B cell (primary cell): ENCODE measurements around the gene SOCS3. TPM values are rescaled to one million over a fixed set of nuclear protein-coding genes. Genes with fewer than 3 reads are reported as not detected.

Experiments
- ATAC-seq: fragments of 200-7000 bp; cut with Tn5 transposase; one replicate; pipeline ENCODE4 v1.10.0; 2021; ENCODE audit warnings: low read depth, mild to moderate bottlenecking, moderate number of reproducible peaks, moderate library complexity
- CTCF ChIA-PET: fragments of 350-600 bp; sonication (Branson Sonifier 250); formaldehyde crosslinking; loops from one replicate; lab custom pipeline; 2021; ENCODE audit warnings: antibody characterized with exemption, inconsistent platforms; lab: Charles Lee
- POLR2A ChIA-PET: fragments of 350-600 bp; sonication (Branson Sonifier 250); formaldehyde crosslinking; loops from one replicate; lab custom pipeline; 2021; ENCODE audit warnings: antibody characterized with exemption; lab: Charles Lee
- DNase-seq: peaks from one replicate; pipeline ENCODE4 v3.0.0; 2013
- H2AFZ ChIP-seq: 2 replicates; pipeline ENCODE4 v1.6.1; 2012; ENCODE audit warnings: mild to moderate bottlenecking, low read depth, low read length; ENCODE audit not compliant: insufficient read depth, poor library complexity, severe bottlenecking
- H3K27ac ChIP-seq, 2 donors: 1 replicate in 1 of 2; 2 replicates in 1 of 2; pipeline ENCODE4 v1.5.1; 2012 to 2013; ENCODE audit warnings: low read length in 2 of 2, mild to moderate bottlenecking in 2 of 2, moderate library complexity in 1 of 2
- H3K27me3 ChIP-seq, 4 experiments: fragments of 200-600 bp in 1 of 4; sonication (generic) in 1 of 4; replicated peaks in 1 of 4; 1 replicate in 2 of 4; 2 replicates in 2 of 4; pipeline versions ENCODE4 v1.6.1 to v1.7.0; 2013 to 2016; ENCODE audit warnings: low read length in 3 of 4, mild to moderate bottlenecking in 2 of 4, mixed read lengths in 1 of 4, moderate library complexity in 1 of 4; ENCODE audit not compliant: insufficient read depth in 4 of 4, control insufficient read depth in 3 of 4; ENCODE audit errors: control extremely low read depth in 1 of 4
- H3K36me3 ChIP-seq, 2 experiments: replicated peaks in 1 of 2; 1 replicate in 1 of 2; 2 replicates in 1 of 2; pipeline versions ENCODE4 v1.6.1 to v1.7.1; 2013; ENCODE audit warnings: low read length in 1 of 2; ENCODE audit not compliant: insufficient read depth in 2 of 2, control insufficient read depth in 1 of 2; ENCODE audit errors: control extremely low read depth in 1 of 2, extremely low read depth in 1 of 2
- H3K4me1 ChIP-seq, 2 donors: fragments of 200-600 bp in 1 of 2; sonication (generic) in 1 of 2; 1 replicate in 1 of 2; 2 replicates in 1 of 2; pipeline versions ENCODE4 v1.5.1 to v1.6.1; 2013 to 2017; ENCODE audit warnings: low read length in 2 of 2; ENCODE audit not compliant: control insufficient read depth in 2 of 2, insufficient read depth in 2 of 2
- H3K4me2 ChIP-seq: replicated peaks from 2 replicates; pipeline ENCODE3; 2012; ENCODE audit warnings: mild to moderate bottlenecking, low read depth, low read length; ENCODE audit not compliant: poor library complexity, severe bottlenecking
- H3K4me3 ChIP-seq, 5 experiments: fragments of 200-600 bp in 1 of 5; sonication (generic) in 1 of 5; 1 replicate in 3 of 5; 2 replicates in 2 of 5; pipeline versions ENCODE4 v1.5.1 to v1.7.0; 2011 to 2016; ENCODE audit warnings: low read length in 4 of 5, mild to moderate bottlenecking in 4 of 5, low read depth in 2 of 5, control low read depth in 1 of 5, moderate library complexity in 1 of 5; ENCODE audit not compliant: insufficient read depth in 1 of 5; ENCODE audit errors: control extremely low read depth in 1 of 5, extremely low read depth in 1 of 5
- H3K79me2 ChIP-seq: fragments of 200-600 bp; sonication (generic); one replicate; pipeline ENCODE4 v1.6.0; 2016; ENCODE audit warnings: low read length; ENCODE audit not compliant: control insufficient read depth, insufficient read depth
- H3K9ac ChIP-seq: fragments of 200-600 bp; sonication (generic); 2 replicates; pipeline ENCODE4 v1.6.1; 2017; ENCODE audit warnings: mild to moderate bottlenecking, low read length, moderate library complexity
- H3K9me3 ChIP-seq, 3 donors: one replicate each; pipeline versions ENCODE4 v1.6.1 to v1.7.1; 2013; ENCODE audit warnings: low read length in 2 of 3; ENCODE audit not compliant: control insufficient read depth in 2 of 3, insufficient read depth in 1 of 3; ENCODE audit errors: control extremely low read depth in 1 of 3
- H4K20me1 ChIP-seq: 2 replicates; pipeline ENCODE4 v1.6.0; 2012; ENCODE audit warnings: mild to moderate bottlenecking, low read length; ENCODE audit not compliant: insufficient read depth, control insufficient read depth, poor library complexity, severe bottlenecking
- H3K27ac Mint-ChIP-seq: one replicate; pipeline ENCODE4 v1.8.0; 2021; ENCODE audit warnings: mixed read lengths
- H3K27me3 Mint-ChIP-seq: one replicate; pipeline ENCODE4 v1.8.0; 2021; ENCODE audit warnings: mixed read lengths
- H3K4me1 Mint-ChIP-seq: one replicate; pipeline ENCODE4 v1.8.0; 2021; ENCODE audit warnings: mixed read lengths
- H3K4me3 Mint-ChIP-seq: one replicate; pipeline ENCODE4 v1.8.0; 2021; ENCODE audit warnings: mixed read lengths
- H3K9me3 Mint-ChIP-seq: one replicate; pipeline ENCODE4 v1.8.0; 2022; ENCODE audit warnings: mixed read lengths; ENCODE audit not compliant: insufficient read depth
- EZH2 ChIP-seq: IDR thresholded peaks from 2 replicates; pipeline ENCODE4 v1.6.1; 2012; ENCODE audit warnings: borderline replicate concordance, low read depth, mild to moderate bottlenecking, moderate library complexity, low read length; ENCODE audit not compliant: insufficient read depth, poor library complexity, severe bottlenecking
- WGBS: methylation state at CpG from one replicate; pipeline ENCODE4 v1.1.5; 2013; ENCODE audit warnings: missing lambda C conversion rate; ENCODE audit not compliant: insufficient coverage; 5-methylcytosine and 5-hydroxymethylcytosine counted together
- intact Hi-C: fragments of 100-400 bp; cut with micrococcal nuclease; formaldehyde crosslinking; loops from one replicate; pipeline ENCODE4 v1.10.0; 2022
- polyA plus RNA-seq: library from polyadenylated mRNA; depleted of rRNA; stranded (reverse); fragments of >200 nt; gene quantifications from 2 replicates; pipeline ENCODE4 v1.2.3, GENCODE V29; 2012
- total RNA-seq, 2 donors: library from RNA; stranded (reverse); fragments of 120-200 nt in 1 of 2; gene quantifications; 1 replicate in 1 of 2; 2 replicates in 1 of 2; pipeline versions ENCODE4 v1.2.3 to v1.2.4, GENCODE V29; 2013 to 2022
- TF ChIP-seq, protein P1 (sequence below): fragments of 200-600 bp; IDR thresholded peaks from one replicate; pipeline ENCODE4 v1.8.0; 2022; ENCODE audit warnings: antibody characterized with exemption, mild to moderate bottlenecking

SOCS3 gene
- total and polyA plus RNA-seq, 2 donors (not counting 1 experiment from before 2014, with no cell fraction given) = 41.8 to 67.6 TPM

- DNase-seq (no peak), ATAC-seq (no peak)
- TF ChIP-seq, protein P1, sequence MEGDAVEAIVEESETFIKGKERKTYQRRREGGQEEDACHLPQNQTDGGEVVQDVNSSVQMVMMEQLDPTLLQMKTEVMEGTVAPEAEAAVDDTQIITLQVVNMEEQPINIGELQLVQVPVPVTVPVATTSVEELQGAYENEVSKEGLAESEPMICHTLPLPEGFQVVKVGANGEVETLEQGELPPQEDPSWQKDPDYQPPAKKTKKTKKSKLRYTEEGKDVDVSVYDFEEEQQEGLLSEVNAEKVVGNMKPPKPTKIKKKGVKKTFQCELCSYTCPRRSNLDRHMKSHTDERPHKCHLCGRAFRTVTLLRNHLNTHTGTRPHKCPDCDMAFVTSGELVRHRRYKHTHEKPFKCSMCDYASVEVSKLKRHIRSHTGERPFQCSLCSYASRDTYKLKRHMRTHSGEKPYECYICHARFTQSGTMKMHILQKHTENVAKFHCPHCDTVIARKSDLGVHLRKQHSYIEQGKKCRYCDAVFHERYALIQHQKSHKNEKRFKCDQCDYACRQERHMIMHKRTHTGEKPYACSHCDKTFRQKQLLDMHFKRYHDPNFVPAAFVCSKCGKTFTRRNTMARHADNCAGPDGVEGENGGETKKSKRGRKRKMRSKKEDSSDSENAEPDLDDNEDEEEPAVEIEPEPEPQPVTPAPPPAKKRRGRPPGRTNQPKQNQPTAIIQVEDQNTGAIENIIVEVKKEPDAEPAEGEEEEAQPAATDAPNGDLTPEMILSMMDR = no peak
- Mint-ChIP-seq H3K4me3 (no peak overlapping the region), H3K9me3 (no peaks in the 10 kb centered on the region), H3K4me1 (no peaks in the 10 kb centered on the region), H3K27ac (no peak overlapping the region), H3K27me3 (no peaks in the 10 kb centered on the region)
- Histone ChIP-seq H3K9me3 (no peaks in the 10 kb centered on the region), H3K4me1 (no peaks in the 10 kb centered on the region), H3K9ac (no peak overlapping the region), H3K4me2 (no peak overlapping the region), H4K20me1 (peaks cover 57% of the 10 kb centered on the region), H3K27ac (no peak overlapping the region), H3K4me3 (no peak overlapping the region), H3K27me3 (no peaks in the 10 kb centered on the region), H3K79me2 (peaks cover 84% of the 10 kb centered on the region), H2AFZ (no peak overlapping the region), H3K36me3 (peaks cover 0 to 84% of the 10 kb centered on the region in 2 experiments)
- POLR2A ChIA-PET = no interaction called here
- intact Hi-C loops = no loop called here
- WGBS = 73% methylated on average over 7 of the region's 8 CpGs
- CTCF ChIA-PET = no interaction called here
Measured at GRCh38 chr17:78401891-78402290, 42.0 kb upstream of the SOCS3 start.

GRCh38 chr17:78401246-78401645 is 41.4 kb upstream of the SOCS3 start:
- H3K4me2 ChIP-seq = no peak overlapping the region
- H3K36me3 ChIP-seq = peaks cover 0 to 84% of the 10 kb centered on the region in 2 experiments
- intact Hi-C loops = no loop called here
- CTCF ChIA-PET = interaction anchor here (0.6 kb wide), 2 partner anchors 78 to 768 kb away, joined by 4 read pairs; no protein-coding TSS in a partner anchor
- H3K9me3 Mint-ChIP-seq = no peaks in the 10 kb centered on the region
- H3K4me3 ChIP-seq = no peak overlapping the region
- H4K20me1 ChIP-seq = peaks cover 56% of the 10 kb centered on the region
- H2AFZ ChIP-seq = no peak overlapping the region
- POLR2A ChIA-PET = no interaction called here
- no peak overlapping the region for H3K4me3 Mint-ChIP-seq
- peaks cover 84% of the 10 kb centered on the region for H3K79me2 ChIP-seq
- H3K9ac ChIP-seq = no peak overlapping the region
- H3K27me3 ChIP-seq = no peaks in the 10 kb centered on the region
- H3K9me3 ChIP-seq = no peaks in the 10 kb centered on the region
- TF ChIP-seq EZH2 = no peak
- TF ChIP-seq, protein P1 = no peak
- no peaks in the 10 kb centered on the region for H3K4me1 Mint-ChIP-seq
- 72% methylated on average over 6 of the region's 6 CpGs for WGBS
- DNase-seq (no peak), ATAC-seq (no peak)
- no peaks in the 10 kb centered on the region for H3K4me1 ChIP-seq
- no peak overlapping the region for H3K27ac ChIP-seq
- H3K27ac Mint-ChIP-seq = no peak overlapping the region
- H3K27me3 Mint-ChIP-seq = no peaks in the 10 kb centered on the region
